Lower leg skin (tissue), 4 donors: ENCODE data around the gene MYH9. TPM values are rescaled to one million over a fixed set of nuclear protein-coding genes. Genes with fewer than 3 reads are reported as not detected.
"Not testable (repeated sequence)": the region's sequence is repeated elsewhere in the genome, so short reads cannot be mapped to it uniquely, and the experiment has no call there.

Experiments
- DNase-seq, 2 donors: peaks; one replicate each; pipeline ENCODE4 v3.0.0-alpha.2; 2019; ENCODE audit warnings: low spot score in 2 of 2
- H3K4me3 ChIP-seq: fragments of 200-600 bp; sonication (generic); 2 replicates; pipeline ENCODE4 v1.5.1; 2017; ENCODE audit warnings: mild to moderate bottlenecking, low read depth; ENCODE audit not compliant: poor library complexity, severe bottlenecking
- CTCF ChIP-seq, 3 donors: fragments of 450-650 bp; IDR thresholded peaks; one replicate each; pipeline ENCODE4 v1.5.1; 2016; ENCODE audit warnings: antibody characterized with exemption in 3 of 3, mild to moderate bottlenecking in 3 of 3, moderate library complexity in 2 of 3
- POLR2A ChIP-seq, 2 donors: fragments of 450-650 bp; IDR thresholded peaks; one replicate each; pipeline ENCODE4 v1.6.1; 2016 to 2017; ENCODE audit warnings: antibody characterized with exemption in 2 of 2, mild to moderate bottlenecking in 1 of 2, moderate library complexity in 1 of 2
- WGBS, 2 donors: methylation state at CpG; one replicate each; pipeline ENCODE4 v1.1.5; 2018; 5-methylcytosine and 5-hydroxymethylcytosine counted together
- intact Hi-C: fragments of 100-400 bp; cut with DNase I; formaldehyde crosslinking; loops from one replicate; pipeline ENCODE4 v1.15.0; 2023; ENCODE audit warnings: low total_unique reads
- total RNA-seq, 4 donors: library from RNA; depleted of rRNA; stranded (reverse); fragments of >200 nt; gene quantifications; one replicate each; pipeline ENCODE4 v1.1.0, GENCODE V29; 2016

MYH9 gene
- total RNA-seq, 4 donors from 2014 or later: 258 to 335 (median 307) TPM

- no peak for DNase-seq
- no peak overlapping the region for H3K4me3 ChIP-seq
- intact Hi-C loops: no loop called here
- WGBS, 2 donors: 77 to 88% methylated on average over 9 of the region's 9 CpGs
- TF ChIP-seq POLR2A (IDR thresholded peaks at IDR 0.05): no peak
- TF ChIP-seq CTCF (IDR thresholded peaks at IDR 0.05): no peak
Measured at GRCh38 chr22:36430863-36431262, 43.1 kb upstream of the MYH9 start.

- 88 to 89% methylated on average over 11 of the region's 11 CpGs for WGBS, 2 donors
- DNase-seq, H3K4me3 ChIP-seq, intact Hi-C loops: not testable (repeated sequence)
Measured at GRCh38 chr22:36427952-36428351, 40.2 kb upstream of the MYH9 start.

GRCh38 chr22:36425977-36426523, 38.3 kb upstream of the MYH9 start:
- DNase-seq: no peak
- TF ChIP-seq CTCF (IDR thresholded peaks at IDR 0.05): no peak
- no peak for TF ChIP-seq POLR2A (IDR thresholded peaks at IDR 0.05)
- H3K4me3 ChIP-seq: no peak overlapping the region
- 57 to 75% methylated on average over 2 of the region's 2 CpGs for WGBS, 2 donors
- intact Hi-C loops: no loop called here

GRCh38 chr22:36424901-36425579, 37.3 kb upstream of the MYH9 start:
- TF ChIP-seq POLR2A (IDR thresholded peaks at IDR 0.05) (no peak), CTCF (IDR thresholded peaks at IDR 0.05) (no peak)
- no peak overlapping the region for H3K4me3 ChIP-seq
- DNase-seq: no peak
- intact Hi-C loops: no loop called here
- WGBS, 2 donors: 91 to 94% methylated on average over 5 of the region's 5 CpGs

- H3K4me3 ChIP-seq, intact Hi-C loops, DNase-seq: not testable (repeated sequence)
- 80 to 88% methylated on average over 5 of the region's 5 CpGs for WGBS, 2 donors
Measured at GRCh38 chr22:36424466-36424865, 36.7 kb upstream of the MYH9 start.

- DNase-seq: no peak
- WGBS, 2 donors: 82 to 86% methylated on average over 16 of the region's 16 CpGs
- intact Hi-C loops: no loop called here
- TF ChIP-seq POLR2A (IDR thresholded peaks at IDR 0.05): no peak
- TF ChIP-seq CTCF (IDR thresholded peaks at IDR 0.05): no peak
- H3K4me3 ChIP-seq: no peak overlapping the region
Measured at GRCh38 chr22:36423461-36424404, 36.0 kb upstream of the MYH9 start.
